Endothelial cell of umbilical vein (primary cell): Measurements from ENCODE around the gene CYREN. TPM values are rescaled to one million over a fixed set of nuclear protein-coding genes. Genes with fewer than 3 reads are reported as not detected.

Experiments
- BruUV-seq: library from RNA; stranded (reverse); fragments of 400-500 nt; replicated peaks from 2 replicates; lab custom pipeline; 2021; lab: Mats Ljungman, UMichigan
- CTCF ChIA-PET: fragments of 300-600, 350-600 bp; sonication (Branson Sonifier 250); formaldehyde crosslinking; loops from one replicate; lab custom pipeline; 2021; ENCODE audit warnings: antibody characterized with exemption, inconsistent platforms; lab: Charles Lee
- POLR2A ChIA-PET: fragments of 300-600, 350-600 bp; sonication (Branson Sonifier 250); formaldehyde crosslinking; loops from one replicate; lab custom pipeline; 2021; ENCODE audit warnings: antibody characterized with exemption, inconsistent platforms; lab: Charles Lee
- DNase-seq: peaks from one replicate; pipeline ENCODE4 v3.0.0-alpha.2; 2011; ENCODE audit warnings: low read depth, low spot score
- FAIRE-seq: peaks from 2 replicates; lab custom pipeline; 2011; peaks lifted over from hg19 to GRCh38; lab: Jason Lieb, UNC
- H2AFZ ChIP-seq: 2 replicates; pipeline ENCODE4 v1.6.0; 2012; ENCODE audit warnings: low read depth, low read length, control low read depth, inconsistent platforms
- H3K27ac ChIP-seq: 2 replicates; pipeline ENCODE4 v1.5.1; 2011; ENCODE audit warnings: low read depth, mild to moderate bottlenecking, control low read depth, low read length, moderate library complexity; ENCODE audit not compliant: insufficient read depth
- H3K27me3 ChIP-seq, 2 experiments: 2 replicates each; pipeline versions ENCODE4 v1.6.0 to v1.6.1; 2011; ENCODE audit warnings: low read length in 2 of 2, mixed read lengths in 1 of 2; ENCODE audit not compliant: control insufficient read depth in 2 of 2, insufficient read depth in 2 of 2
- H3K36me3 ChIP-seq, 2 experiments: 2 replicates in 1 of 2; 3 replicates in 1 of 2; pipeline ENCODE4 v1.5.1; 2011; ENCODE audit warnings: low read length in 2 of 2, mild to moderate bottlenecking in 1 of 2, moderate library complexity in 1 of 2; ENCODE audit not compliant: control insufficient read depth in 2 of 2, insufficient read depth in 2 of 2; ENCODE audit errors: extremely low read depth in 1 of 2
- H3K4me1 ChIP-seq: 3 replicates; pipeline ENCODE4 v1.5.1; 2011; ENCODE audit warnings: mild to moderate bottlenecking, low read length; ENCODE audit not compliant: control insufficient read depth, insufficient read depth; ENCODE audit errors: extremely low read depth
- H3K4me2 ChIP-seq: 2 replicates; pipeline ENCODE4 v1.6.1; 2011; ENCODE audit warnings: low read length, control low read depth, mixed read lengths; ENCODE audit not compliant: insufficient read depth
- H3K4me3 ChIP-seq, 3 experiments: fragments of 200-600 bp in 1 of 3; sonication (generic), shearing (Covaris generic) in 1 of 3; replicated peaks in 1 of 3; 2 replicates each; pipeline ENCODE4 v1.5.1; 2011 to 2016; ENCODE audit warnings: control low read depth in 3 of 3, low read length in 3 of 3, mild to moderate bottlenecking in 2 of 3, inconsistent platforms in 1 of 3, low read depth in 1 of 3, moderate library complexity in 1 of 3; ENCODE audit not compliant: insufficient read depth in 1 of 3
- H3K79me2 ChIP-seq: 2 replicates; pipeline ENCODE4 v1.6.0; 2012; ENCODE audit warnings: low read length, inconsistent platforms; ENCODE audit not compliant: control insufficient read depth, insufficient read depth
- H3K9ac ChIP-seq: replicated peaks from 2 replicates; pipeline ENCODE3; 2011; ENCODE audit warnings: low read length, control low read depth; ENCODE audit not compliant: insufficient read depth; ENCODE audit errors: extremely low read depth
- H3K9me1 ChIP-seq: replicated peaks from 3 replicates; pipeline ENCODE4 v1.6.0; 2011; ENCODE audit warnings: mild to moderate bottlenecking, low read length; ENCODE audit not compliant: control insufficient read depth, insufficient read depth; ENCODE audit errors: extremely low read depth
- H3K9me3 ChIP-seq: replicated peaks from 2 replicates; pipeline ENCODE4 v1.5.1; 2012; ENCODE audit warnings: low read length, inconsistent platforms; ENCODE audit not compliant: control insufficient read depth, insufficient read depth
- H4K20me1 ChIP-seq: replicated peaks from 2 replicates; pipeline ENCODE3; 2011; ENCODE audit warnings: mild to moderate bottlenecking, low read length; ENCODE audit not compliant: control insufficient read depth, insufficient read depth; ENCODE audit errors: extremely low read depth
- EZH2 ChIP-seq: IDR thresholded peaks from 2 replicates; pipeline ENCODE4 v1.6.1; 2012; ENCODE audit warnings: borderline replicate concordance, low read depth, mild to moderate bottlenecking, moderate library complexity, low read length, inconsistent platforms; ENCODE audit not compliant: severe bottlenecking
- FOS ChIP-seq: IDR thresholded peaks from 2 replicates; pipeline ENCODE4 v1.6.1; 2011; ENCODE audit warnings: mild to moderate bottlenecking, low read length, moderate library complexity, borderline replicate concordance; ENCODE audit not compliant: insufficient read depth
- GATA2 ChIP-seq: IDR thresholded peaks from 2 replicates; pipeline ENCODE4 v1.7.0; 2011; ENCODE audit warnings: low read depth, mild to moderate bottlenecking, moderate library complexity, mixed read lengths, low read length; ENCODE audit not compliant: insufficient read length, insufficient read depth
- JUN ChIP-seq: IDR thresholded peaks from 2 replicates; pipeline ENCODE4 v1.6.1; 2011; ENCODE audit warnings: borderline replicate concordance, low read depth; ENCODE audit not compliant: insufficient read length, insufficient read depth
- MAX ChIP-seq: IDR thresholded peaks from 2 replicates; pipeline ENCODE4 v1.6.1; 2011; ENCODE audit not compliant: insufficient read depth, insufficient read length
- POLR2AphosphoS5 ChIP-seq: IDR thresholded peaks from 2 replicates; pipeline ENCODE4 v1.6.1; 2012; ENCODE audit warnings: low read depth, mild to moderate bottlenecking, control low read depth, low read length, moderate library complexity; ENCODE audit not compliant: insufficient read depth
- dilution Hi-C: fragments of 300-500 bp; cut with MboI; formaldehyde crosslinking; loops from one replicate; pipeline ENCODE4 v1.15.0; 2019; ENCODE audit warnings: low sequenced_read_pairs; ENCODE audit not compliant: extremely low pct_ligation_motif_present
- intact Hi-C: fragments of 100-400 bp; cut with micrococcal nuclease; formaldehyde crosslinking; loops from one replicate; pipeline ENCODE4 v1.10.0; 2022
- polyA plus RNA-seq, 4 experiments: library from polyadenylated mRNA; depleted of rRNA in 3 of 4; stranded (reverse) in 3 of 4; unstranded in 1 of 4; fragments of >200 nt; gene quantifications; 2 replicates each; pipeline versions ENCODE4 v1.2.1 to v1.2.3, GENCODE V29; 2011 to 2012; ENCODE audit warnings: missing spikeins in 1 of 4
- total RNA-seq: library from RNA; stranded (reverse); gene quantifications from 2 replicates; pipeline ENCODE4 v1.2.3, GENCODE V29; 2021

The CYREN gene
- total and polyA plus RNA-seq, 2 donors (not counting 3 experiments of a cell fraction or from before 2014, with no cell fraction given) = 19.1 to 30.8 TPM

DNA sequence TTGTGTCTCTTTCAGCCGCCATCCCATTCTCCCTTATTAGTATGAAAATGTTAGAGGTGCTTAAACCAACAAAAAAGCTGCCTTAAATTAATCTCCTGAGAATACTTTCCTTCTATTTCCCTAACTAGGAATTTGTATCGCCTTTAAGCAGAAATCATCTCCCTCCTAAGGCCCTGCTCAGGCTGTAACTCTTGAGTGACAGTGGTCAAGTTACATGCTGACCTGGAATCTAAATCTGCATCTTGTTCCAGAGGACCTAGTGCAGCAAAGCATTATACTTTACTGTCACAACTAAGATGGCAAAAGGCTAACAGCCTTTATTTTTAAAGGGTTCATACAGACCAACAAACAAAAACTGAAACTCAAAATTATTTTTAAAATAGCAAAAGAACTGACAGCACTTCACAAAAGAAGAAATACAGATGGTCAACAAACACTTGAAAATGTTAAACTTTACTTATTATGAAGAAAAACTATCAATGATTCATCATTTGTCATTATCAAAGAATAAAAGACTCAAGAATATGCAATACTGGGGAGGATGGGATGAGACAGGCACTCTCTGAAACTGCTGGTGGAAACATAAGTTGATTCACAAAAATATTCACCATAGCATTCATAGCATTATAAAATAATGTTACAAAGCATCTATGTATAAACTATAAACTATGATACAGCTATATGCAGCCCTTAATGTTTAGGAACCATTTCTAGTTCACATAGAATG, 11.0 kb downstream of the CYREN start:
- H3K27ac ChIP-seq = peak overlapping the region; percentile 68
- DNase-seq = no peak
- no peaks in the 10 kb centered on the region for H3K36me3 ChIP-seq
- intact Hi-C loops (loop anchor here (1.0 to 10.0 kb wide), 5 partner anchors 8 to 465 kb away; partner anchors contain the start of gene AGBL3), dilution Hi-C loops (no loop called here)
- FAIRE-seq = no peak
- POLR2A ChIA-PET = interaction anchor here (1.9 kb wide), 1 partner anchor 11 kb away, joined by 4 read pairs; the partner anchor contains the start of gene CYREN
- peak overlapping the region in 1 of 3 experiments; percentile 23 for H3K4me3 ChIP-seq
- no peaks in the 10 kb centered on the region for H3K9me1 ChIP-seq
- TF ChIP-seq GATA2 (no peak), MAX (no peak), EZH2 (no peak), POLR2AphosphoS5 (no peak), JUN (no peak), FOS (no peak)
- no peak overlapping the region for H3K9ac ChIP-seq
- TSS peak; percentile 13 for BruUV-seq
- H2AFZ ChIP-seq = no peak overlapping the region
- no peaks in the 10 kb centered on the region for H3K9me3 ChIP-seq
- peak overlapping the region; percentile 75 for H3K4me2 ChIP-seq
- no peaks in the 10 kb centered on the region for H4K20me1 ChIP-seq
- H3K79me2 ChIP-seq = no peaks in the 10 kb centered on the region
- CTCF ChIA-PET = interaction anchor here (1.0 to 2.8 kb wide), 6 partner anchors 10 to 172 kb away, joined by 3 to 22 read pairs (median 14); partner anchors contain the start of genes AGBL3, CYREN and TMEM140
- H3K27me3 ChIP-seq = no peaks in the 10 kb centered on the region
- H3K4me1 ChIP-seq = peaks cover 33% of the 10 kb centered on the region
